ENCODE results near the gene PDLIM7. TPM values are rescaled to one million over a fixed set of nuclear protein-coding genes. Genes with fewer than 3 reads are reported as not detected.

Gene PDLIM7
- total RNA-seq, 1 experiment from 2014 or later = 400 TPM

GRCh38 chr5:177542816-177543465 is 45.5 kb upstream of the PDLIM7 start:
- CTCF ChIA-PET = no interaction called here
- H3K4me3 Mint-ChIP-seq (ENCODE audit: low read depth, unreplicated experiment) = no peak overlapping the region
- no peak for DNase-seq
- H3K36me3 Mint-ChIP-seq (ENCODE audit: insufficient read depth, unreplicated experiment) = peaks cover 4% of the 10 kb centered on the region
- H3K4me1 Mint-ChIP-seq (ENCODE audit: low read depth, unreplicated experiment) = peaks cover 15% of the 10 kb centered on the region
- H3K9me3 Mint-ChIP-seq (ENCODE audit: low read depth, unreplicated experiment) = no peaks in the 10 kb centered on the region
- H3K27ac Mint-ChIP-seq (ENCODE audit: unreplicated experiment) = no peak overlapping the region
- no TSS peak for BruUV-seq (replicated peaks)
- TF ChIP-seq CTCF (IDR thresholded peaks at IDR 0.05; ENCODE audit: unreplicated experiment) = no peak
- H3K27me3 Mint-ChIP-seq (ENCODE audit: unreplicated experiment) = no peaks in the 10 kb centered on the region
- intact Hi-C loops (cut with micrococcal nuclease; ENCODE audit: unreplicated experiment) = no loop called here

GRCh38 chr5:177540438-177540837 is 43.0 kb upstream of the PDLIM7 start:
- Mint-ChIP-seq H3K27ac (ENCODE audit: unreplicated experiment) (no peak overlapping the region), H3K36me3 (ENCODE audit: insufficient read depth, unreplicated experiment) (peaks cover 4% of the 10 kb centered on the region), H3K4me3 (ENCODE audit: low read depth, unreplicated experiment) (no peak overlapping the region), H3K9me3 (ENCODE audit: low read depth, unreplicated experiment) (no peaks in the 10 kb centered on the region), H3K4me1 (ENCODE audit: low read depth, unreplicated experiment) (no peaks in the 10 kb centered on the region), H3K27me3 (ENCODE audit: unreplicated experiment) (no peaks in the 10 kb centered on the region)
- no peak for TF ChIP-seq CTCF (IDR thresholded peaks at IDR 0.05; ENCODE audit: unreplicated experiment)
- DNase-seq = no peak
- intact Hi-C loops (cut with micrococcal nuclease; ENCODE audit: unreplicated experiment) = no loop called here
- BruUV-seq (replicated peaks) = no TSS peak
- CTCF ChIA-PET = no interaction called here

DNA sequence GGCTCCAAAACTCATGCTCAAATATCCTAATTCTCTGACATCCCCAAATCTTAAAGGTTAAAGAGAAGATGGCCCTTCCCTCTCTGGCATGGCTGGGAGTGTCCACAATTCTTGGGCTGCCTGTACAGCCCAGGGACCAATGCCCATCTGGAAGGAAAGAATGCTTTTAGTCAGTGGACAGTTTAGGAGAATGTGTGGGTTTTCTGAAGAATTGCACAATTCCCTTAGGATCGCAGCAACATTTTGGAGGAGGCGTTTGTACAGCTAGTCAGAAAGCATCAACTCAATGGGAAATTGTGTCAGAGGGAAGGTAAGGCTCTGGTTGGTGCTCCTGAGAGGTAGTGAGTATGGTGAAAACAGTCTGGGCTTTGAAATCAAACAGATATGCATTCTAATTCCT is 42.0 kb upstream of the PDLIM7 start:
- H3K4me3 Mint-ChIP-seq (ENCODE audit: low read depth, unreplicated experiment) = no peak overlapping the region
- BruUV-seq (replicated peaks) = no TSS peak
- CTCF ChIA-PET = interaction anchor here (0.7 kb wide), 1 partner anchor 62 kb away, joined by 5 read pairs; no protein-coding TSS in a partner anchor
- H3K27me3 Mint-ChIP-seq (ENCODE audit: unreplicated experiment) = no peaks in the 10 kb centered on the region
- no peaks in the 10 kb centered on the region for H3K4me1 Mint-ChIP-seq (ENCODE audit: low read depth, unreplicated experiment)
- no peaks in the 10 kb centered on the region for H3K9me3 Mint-ChIP-seq (ENCODE audit: low read depth, unreplicated experiment)
- intact Hi-C loops (cut with micrococcal nuclease; ENCODE audit: unreplicated experiment) = no loop called here
- H3K36me3 Mint-ChIP-seq (ENCODE audit: insufficient read depth, unreplicated experiment) = peaks cover 4% of the 10 kb centered on the region
- no peak overlapping the region for H3K27ac Mint-ChIP-seq (ENCODE audit: unreplicated experiment)
- TF ChIP-seq CTCF (IDR thresholded peaks at IDR 0.05; ENCODE audit: unreplicated experiment) = no peak
- no peak for DNase-seq

DNA sequence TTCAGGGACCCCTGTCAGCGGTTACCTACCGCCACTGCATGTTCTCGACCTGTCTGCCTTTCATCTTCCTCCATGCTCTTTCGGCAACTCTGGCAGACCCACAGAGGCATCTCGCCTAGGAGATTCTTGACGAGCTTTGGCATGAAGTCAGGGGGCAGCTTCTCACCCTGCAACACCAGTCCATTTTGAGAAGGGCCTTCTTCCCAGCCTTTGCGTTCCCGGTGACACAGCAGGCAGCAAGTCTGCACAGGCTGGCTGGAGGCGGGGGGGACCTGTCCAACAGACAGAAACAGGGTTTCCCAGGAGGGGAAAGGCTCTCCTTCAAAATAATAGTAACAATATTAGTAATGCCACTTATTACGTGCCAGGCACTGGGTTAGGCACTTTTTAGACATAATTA is 41.5 kb upstream of the PDLIM7 start:
- DNase-seq = no peak
- H3K36me3 Mint-ChIP-seq (ENCODE audit: insufficient read depth, unreplicated experiment) = peaks cover 6% of the 10 kb centered on the region
- no peaks in the 10 kb centered on the region for H3K27me3 Mint-ChIP-seq (ENCODE audit: unreplicated experiment)
- no peak overlapping the region for H3K4me3 Mint-ChIP-seq (ENCODE audit: low read depth, unreplicated experiment)
- intact Hi-C loops (cut with micrococcal nuclease; ENCODE audit: unreplicated experiment) = no loop called here
- CTCF ChIA-PET = no interaction called here
- H3K9me3 Mint-ChIP-seq (ENCODE audit: low read depth, unreplicated experiment) = no peaks in the 10 kb centered on the region
- H3K4me1 Mint-ChIP-seq (ENCODE audit: low read depth, unreplicated experiment) = no peaks in the 10 kb centered on the region
- H3K27ac Mint-ChIP-seq (ENCODE audit: unreplicated experiment) = no peak overlapping the region
- no peak for TF ChIP-seq CTCF (IDR thresholded peaks at IDR 0.05; ENCODE audit: unreplicated experiment)
- no TSS peak for BruUV-seq (replicated peaks)
